ENCODE results near the gene GH1. TPM values are rescaled to one million over a fixed set of nuclear protein-coding genes. Genes with fewer than 3 reads are reported as not detected.

The GH1 gene
- total and polyA plus RNA-seq, 2 of the 13 experiments (the other 11 are each of a cell fraction or from before 2014, with no cell fraction given) = not detected

DNA sequence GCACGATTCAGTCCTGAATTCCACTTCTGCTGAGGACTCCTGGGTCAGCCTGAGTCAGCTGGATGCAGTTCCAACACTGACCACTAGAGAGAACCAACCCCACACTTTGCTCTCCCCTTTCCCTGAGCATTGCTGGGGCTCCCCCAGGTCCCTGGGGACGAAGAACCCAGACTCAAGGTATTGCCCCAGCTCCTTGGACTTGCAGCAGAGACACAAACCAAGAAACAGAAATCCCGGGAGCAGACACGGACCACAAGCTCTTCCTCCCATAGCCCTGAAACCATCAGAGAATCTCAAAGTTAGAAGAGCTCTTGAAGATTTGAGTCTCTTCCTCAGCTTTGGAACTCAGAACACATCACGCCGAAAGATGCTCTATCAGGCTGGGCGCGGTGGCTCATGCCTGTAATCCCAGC is 678 bp upstream of the GH1 start (continued):
- TF ChIP-seq SCMH1 (CRISPR knock-in tag; IDR thresholded peaks at IDR 0.05; ENCODE audit: borderline replicate concordance) (no peak), MAFK (conservative IDR thresholded peaks at IDR 0.05 in 1 of 2, IDR thresholded peaks at IDR 0.05 in 1 of 2; ENCODE audit: low read length in 2 of 2) (peak in 1 of 2 experiments; percentile 31; a peak in 1 of 4 replicates), TAF1 (CRISPR knock-in tag; IDR thresholded peaks at IDR 0.05) (no peak), ARNT (IDR thresholded peaks at IDR 0.05) (no peak), ZNF569 (CRISPR knock-in tag; IDR thresholded peaks at IDR 0.05; ENCODE audit: borderline replicate concordance) (no peak), RFX3 (CRISPR knock-in tag; IDR thresholded peaks at IDR 0.05) (no peak), FOXJ3 (CRISPR knock-in tag; IDR thresholded peaks at IDR 0.05; ENCODE audit: borderline replicate concordance) (no peak), HOXA9 (CRISPR knock-in tag; IDR thresholded peaks at IDR 0.05; ENCODE audit: borderline replicate concordance) (no peak), TARDBP (CRISPR knock-in tag; IDR thresholded peaks at IDR 0.05) (no peak), CENPX (CRISPR knock-in tag; IDR thresholded peaks at IDR 0.05) (no peak), GZF1 (CRISPR knock-in tag; IDR thresholded peaks at IDR 0.05) (no peak)
- TF ChIP-seq, protein P1, sequence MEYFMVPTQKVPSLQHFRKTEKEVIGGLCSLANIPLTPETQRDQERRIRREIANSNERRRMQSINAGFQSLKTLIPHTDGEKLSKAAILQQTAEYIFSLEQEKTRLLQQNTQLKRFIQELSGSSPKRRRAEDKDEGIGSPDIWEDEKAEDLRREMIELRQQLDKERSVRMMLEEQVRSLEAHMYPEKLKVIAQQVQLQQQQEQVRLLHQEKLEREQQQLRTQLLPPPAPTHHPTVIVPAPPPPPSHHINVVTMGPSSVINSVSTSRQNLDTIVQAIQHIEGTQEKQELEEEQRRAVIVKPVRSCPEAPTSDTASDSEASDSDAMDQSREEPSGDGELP (IDR thresholded peaks at IDR 0.05; ENCODE audit: borderline replicate concordance, low read depth) = peak; percentile 35; the same call in 1 of the 2 replicates
- TF ChIP-seq, protein P2, sequence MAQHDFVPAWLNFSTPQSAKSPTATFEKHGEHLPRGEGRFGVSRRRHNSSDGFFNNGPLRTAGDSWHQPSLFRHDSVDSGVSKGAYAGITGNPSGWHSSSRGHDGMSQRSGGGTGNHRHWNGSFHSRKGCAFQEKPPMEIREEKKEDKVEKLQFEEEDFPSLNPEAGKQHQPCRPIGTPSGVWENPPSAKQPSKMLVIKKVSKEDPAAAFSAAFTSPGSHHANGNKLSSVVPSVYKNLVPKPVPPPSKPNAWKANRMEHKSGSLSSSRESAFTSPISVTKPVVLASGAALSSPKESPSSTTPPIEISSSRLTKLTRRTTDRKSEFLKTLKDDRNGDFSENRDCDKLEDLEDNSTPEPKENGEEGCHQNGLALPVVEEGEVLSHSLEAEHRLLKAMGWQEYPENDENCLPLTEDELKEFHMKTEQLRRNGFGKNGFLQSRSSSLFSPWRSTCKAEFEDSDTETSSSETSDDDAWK (CRISPR knock-in tag; IDR thresholded peaks at IDR 0.05) = no peak
- TF ChIP-seq, protein P3, sequence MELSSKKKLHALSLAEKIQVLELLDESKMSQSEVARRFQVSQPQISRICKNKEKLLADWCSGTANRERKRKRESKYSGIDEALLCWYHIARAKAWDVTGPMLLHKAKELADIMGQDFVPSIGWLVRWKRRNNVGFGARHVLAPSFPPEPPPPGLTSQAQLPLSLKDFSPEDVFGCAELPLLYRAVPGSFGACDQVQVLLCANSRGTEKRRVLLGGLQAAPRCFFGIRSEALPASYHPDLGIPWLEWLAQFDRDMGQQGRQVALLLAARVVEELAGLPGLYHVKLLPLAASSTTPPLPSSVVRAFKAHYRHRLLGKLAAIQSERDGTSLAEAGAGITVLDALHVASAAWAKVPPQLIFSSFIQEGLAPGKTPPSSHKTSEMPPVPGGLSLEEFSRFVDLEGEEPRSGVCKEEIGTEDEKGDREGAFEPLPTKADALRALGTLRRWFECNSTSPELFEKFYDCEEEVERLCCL (CRISPR knock-in tag; IDR thresholded peaks at IDR 0.05; ENCODE audit: borderline replicate concordance) = no peak
- TF ChIP-seq, protein P4, sequence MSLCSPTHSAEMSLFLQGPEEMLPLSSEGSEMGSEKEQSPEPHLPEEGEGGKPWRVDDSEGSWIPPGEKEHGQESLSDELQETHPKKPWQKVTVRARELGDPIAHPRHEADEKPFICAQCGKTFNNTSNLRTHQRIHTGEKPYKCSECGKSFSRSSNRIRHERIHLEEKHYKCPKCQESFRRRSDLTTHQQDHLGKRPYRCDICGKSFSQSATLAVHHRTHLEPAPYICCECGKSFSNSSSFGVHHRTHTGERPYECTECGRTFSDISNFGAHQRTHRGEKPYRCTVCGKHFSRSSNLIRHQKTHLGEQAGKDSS (CRISPR knock-in tag; IDR thresholded peaks at IDR 0.05; ENCODE audit: borderline replicate concordance, low read depth) = peak; percentile 49; the same call in 1 of the 2 replicates
- TF ChIP-seq, protein P5, sequence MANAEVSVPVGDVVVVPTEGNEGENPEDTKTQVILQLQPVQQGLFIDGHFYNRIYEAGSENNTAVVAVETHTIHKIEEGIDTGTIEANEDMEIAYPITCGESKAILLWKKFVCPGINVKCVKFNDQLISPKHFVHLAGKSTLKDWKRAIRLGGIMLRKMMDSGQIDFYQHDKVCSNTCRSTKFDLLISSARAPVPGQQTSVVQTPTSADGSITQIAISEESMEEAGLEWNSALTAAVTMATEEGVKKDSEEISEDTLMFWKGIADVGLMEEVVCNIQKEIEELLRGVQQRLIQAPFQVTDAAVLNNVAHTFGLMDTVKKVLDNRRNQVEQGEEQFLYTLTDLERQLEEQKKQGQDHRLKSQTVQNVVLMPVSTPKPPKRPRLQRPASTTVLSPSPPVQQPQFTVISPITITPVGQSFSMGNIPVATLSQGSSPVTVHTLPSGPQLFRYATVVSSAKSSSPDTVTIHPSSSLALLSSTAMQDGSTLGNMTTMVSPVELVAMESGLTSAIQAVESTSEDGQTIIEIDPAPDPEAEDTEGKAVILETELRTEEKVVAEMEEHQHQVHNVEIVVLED (CRISPR knock-in tag; IDR thresholded peaks at IDR 0.05; ENCODE audit: borderline replicate concordance) = no peak
- TF ChIP-seq, protein P6, sequence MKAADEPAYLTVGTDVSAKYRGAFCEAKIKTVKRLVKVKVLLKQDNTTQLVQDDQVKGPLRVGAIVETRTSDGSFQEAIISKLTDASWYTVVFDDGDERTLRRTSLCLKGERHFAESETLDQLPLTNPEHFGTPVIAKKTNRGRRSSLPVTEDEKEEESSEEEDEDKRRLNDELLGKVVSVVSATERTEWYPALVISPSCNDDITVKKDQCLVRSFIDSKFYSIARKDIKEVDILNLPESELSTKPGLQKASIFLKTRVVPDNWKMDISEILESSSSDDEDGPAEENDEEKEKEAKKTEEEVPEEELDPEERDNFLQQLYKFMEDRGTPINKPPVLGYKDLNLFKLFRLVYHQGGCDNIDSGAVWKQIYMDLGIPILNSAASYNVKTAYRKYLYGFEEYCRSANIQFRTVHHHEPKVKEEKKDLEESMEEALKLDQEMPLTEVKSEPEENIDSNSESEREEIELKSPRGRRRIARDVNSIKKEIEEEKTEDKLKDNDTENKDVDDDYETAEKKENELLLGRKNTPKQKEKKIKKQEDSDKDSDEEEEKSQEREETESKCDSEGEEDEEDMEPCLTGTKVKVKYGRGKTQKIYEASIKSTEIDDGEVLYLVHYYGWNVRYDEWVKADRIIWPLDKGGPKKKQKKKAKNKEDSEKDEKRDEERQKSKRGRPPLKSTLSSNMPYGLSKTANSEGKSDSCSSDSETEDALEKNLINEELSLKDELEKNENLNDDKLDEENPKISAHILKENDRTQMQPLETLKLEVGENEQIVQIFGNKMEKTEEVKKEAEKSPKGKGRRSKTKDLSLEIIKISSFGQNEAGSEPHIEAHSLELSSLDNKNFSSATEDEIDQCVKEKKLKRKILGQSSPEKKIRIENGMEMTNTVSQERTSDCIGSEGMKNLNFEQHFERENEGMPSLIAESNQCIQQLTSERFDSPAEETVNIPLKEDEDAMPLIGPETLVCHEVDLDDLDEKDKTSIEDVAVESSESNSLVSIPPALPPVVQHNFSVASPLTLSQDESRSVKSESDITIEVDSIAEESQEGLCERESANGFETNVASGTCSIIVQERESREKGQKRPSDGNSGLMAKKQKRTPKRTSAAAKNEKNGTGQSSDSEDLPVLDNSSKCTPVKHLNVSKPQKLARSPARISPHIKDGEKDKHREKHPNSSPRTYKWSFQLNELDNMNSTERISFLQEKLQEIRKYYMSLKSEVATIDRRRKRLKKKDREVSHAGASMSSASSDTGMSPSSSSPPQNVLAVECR (CRISPR knock-in tag; IDR thresholded peaks at IDR 0.05; ENCODE audit: borderline replicate concordance) = no peak
- TF ChIP-seq, protein P7, sequence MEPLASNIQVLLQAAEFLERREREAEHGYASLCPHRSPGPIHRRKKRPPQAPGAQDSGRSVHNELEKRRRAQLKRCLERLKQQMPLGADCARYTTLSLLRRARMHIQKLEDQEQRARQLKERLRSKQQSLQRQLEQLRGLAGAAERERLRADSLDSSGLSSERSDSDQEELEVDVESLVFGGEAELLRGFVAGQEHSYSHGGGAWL (CRISPR knock-in tag; IDR thresholded peaks at IDR 0.05) = no peak

Data from HepG2 (cell line).